H9 (cell line): Measurements from ENCODE around the gene PKNOX2. TPM values are rescaled to one million over a fixed set of nuclear protein-coding genes. Genes with fewer than 3 reads are reported as not detected.

Experiments
- DNase-seq: peaks from one replicate; pipeline ENCODE4 v3.0.0-alpha.2; 2017
- H2AFZ ChIP-seq: one replicate; pipeline ENCODE4 v1.6.1; 2013; ENCODE audit warnings: mild to moderate bottlenecking, low read length, control low read depth, moderate library complexity
- H2AK5ac ChIP-seq: 2 replicates; pipeline ENCODE4 v1.6.1; 2013; ENCODE audit warnings: low read length, control low read depth, mixed read lengths; ENCODE audit not compliant: insufficient read length
- H2BK120ac ChIP-seq: one replicate; pipeline ENCODE4 v1.6.1; 2013; ENCODE audit warnings: low read depth, mild to moderate bottlenecking, low read length, control low read depth, inconsistent platforms; ENCODE audit not compliant: poor library complexity, severe bottlenecking
- H2BK12ac ChIP-seq: 2 replicates; pipeline ENCODE4 v1.6.1; 2013; ENCODE audit warnings: low read length, control low read depth, mixed read lengths, low read depth; ENCODE audit not compliant: insufficient read length
- H2BK15ac ChIP-seq: 2 replicates; pipeline ENCODE4 v1.6.1; 2013; ENCODE audit warnings: low read depth, low read length, control low read depth
- H2BK20ac ChIP-seq: one replicate; pipeline ENCODE4 v1.6.1; 2013; ENCODE audit warnings: low read depth, mild to moderate bottlenecking, low read length, control low read depth, inconsistent platforms; ENCODE audit not compliant: poor library complexity, severe bottlenecking
- H2BK5ac ChIP-seq: 2 replicates; pipeline ENCODE4 v1.6.1; 2013; ENCODE audit warnings: low read length, control low read depth, mixed read lengths; ENCODE audit not compliant: insufficient read length
- H3K14ac ChIP-seq: 2 replicates; pipeline ENCODE4 v1.6.1; 2013; ENCODE audit warnings: low read length, control low read depth; ENCODE audit not compliant: insufficient read depth
- H3K18ac ChIP-seq: 2 replicates; pipeline ENCODE4 v1.6.1; 2013; ENCODE audit warnings: low read depth, mild to moderate bottlenecking, mixed read lengths, low read length, control low read depth; ENCODE audit not compliant: insufficient read length
- H3K23ac ChIP-seq: 2 replicates; pipeline ENCODE4 v1.6.1; 2013; ENCODE audit warnings: low read length, control low read depth, mixed read lengths, low read depth; ENCODE audit not compliant: insufficient read length
- H3K23me2 ChIP-seq: 2 replicates; pipeline ENCODE4 v1.6.1; 2013; ENCODE audit warnings: low read depth, mild to moderate bottlenecking, mixed read lengths, low read length, control low read depth; ENCODE audit not compliant: insufficient read length, poor library complexity, severe bottlenecking
- H3K27ac ChIP-seq: 2 replicates; pipeline ENCODE4 v1.5.1; 2013; ENCODE audit warnings: low read length, control low read depth, mixed read lengths, low read depth; ENCODE audit not compliant: insufficient read length
- H3K27me3 ChIP-seq: 2 replicates; pipeline ENCODE4 v1.6.1; 2013; ENCODE audit warnings: low read length, control low read depth, inconsistent platforms; ENCODE audit not compliant: insufficient read depth
- H3K4ac ChIP-seq: 2 replicates; pipeline ENCODE4 v1.6.1; 2013; ENCODE audit warnings: low read depth, mild to moderate bottlenecking, control low read depth, inconsistent platforms, low read length, moderate library complexity
- H3K4me1 ChIP-seq: 2 replicates; pipeline ENCODE4 v1.6.1; 2013; ENCODE audit warnings: low read length, control low read depth, inconsistent platforms; ENCODE audit not compliant: insufficient read depth
- H3K4me2 ChIP-seq: 2 replicates; pipeline ENCODE4 v1.6.1; 2013; ENCODE audit warnings: low read length, control low read depth, mixed read lengths; ENCODE audit not compliant: insufficient read length, insufficient read depth
- H3K56ac ChIP-seq: 2 replicates; pipeline ENCODE4 v1.6.1; 2013; ENCODE audit warnings: low read depth, mild to moderate bottlenecking, mixed read lengths, low read length, control low read depth; ENCODE audit not compliant: insufficient read length
- H3K79me1 ChIP-seq: 2 replicates; pipeline ENCODE4 v1.6.1; 2013; ENCODE audit warnings: low read depth, mild to moderate bottlenecking, moderate library complexity, low read length, control low read depth, inconsistent platforms; ENCODE audit not compliant: insufficient read depth, poor library complexity, severe bottlenecking
- H3K79me2 ChIP-seq: 2 replicates; pipeline ENCODE4 v1.6.1; 2013; ENCODE audit warnings: low read length, control low read depth, inconsistent platforms; ENCODE audit not compliant: insufficient read depth
- H3K9ac ChIP-seq: 2 replicates; pipeline ENCODE4 v1.6.1; 2013; ENCODE audit warnings: low read length, control low read depth, mixed read lengths; ENCODE audit not compliant: insufficient read length; ENCODE audit errors: extremely low read depth
- H3K9me3 ChIP-seq: one replicate; pipeline ENCODE4 v1.6.1; 2013; ENCODE audit warnings: low read depth, low read length, inconsistent platforms; ENCODE audit not compliant: control insufficient read depth
- H3T11ph ChIP-seq: one replicate; pipeline ENCODE4 v1.6.1; 2013; ENCODE audit warnings: mild to moderate bottlenecking, low read length, control low read depth, inconsistent platforms
- H4K20me1 ChIP-seq: one replicate; pipeline ENCODE4 v1.6.1; 2013; ENCODE audit not compliant: control insufficient read depth, insufficient read length, insufficient read depth
- H4K5ac ChIP-seq: 2 replicates; pipeline ENCODE4 v1.6.1; 2013; ENCODE audit warnings: low read depth, mild to moderate bottlenecking, mixed read lengths, low read length, control low read depth; ENCODE audit not compliant: insufficient read length
- H4K8ac ChIP-seq: replicated peaks from 2 replicates; pipeline ENCODE4 v1.6.1; 2013; ENCODE audit warnings: low read length, control low read depth, mixed read lengths, low read depth; ENCODE audit not compliant: insufficient read length
- H4K91ac ChIP-seq: 2 replicates; pipeline ENCODE4 v1.6.1; 2013; ENCODE audit warnings: low read depth, mild to moderate bottlenecking, moderate library complexity, mixed read lengths, low read length, control low read depth; ENCODE audit not compliant: insufficient read length
- H3K27ac Mint-ChIP-seq, 3 experiments: 2 replicates in 2 of 3; 3 replicates in 1 of 3; pipeline ENCODE4 v1.8.0; 2020 to 2021; ENCODE audit warnings: mixed read lengths in 3 of 3, mild to moderate bottlenecking in 1 of 3, moderate library complexity in 1 of 3
- H3K27me3 Mint-ChIP-seq: 2 replicates; pipeline ENCODE4 v1.8.0; 2021; ENCODE audit warnings: low read depth, mild to moderate bottlenecking, moderate library complexity, mixed read lengths
- H3K36me3 Mint-ChIP-seq, 3 experiments: 2 replicates in 2 of 3; 3 replicates in 1 of 3; pipeline ENCODE4 v1.8.0; 2020 to 2021; ENCODE audit warnings: low read depth in 3 of 3, mixed read lengths in 3 of 3; ENCODE audit not compliant: insufficient read depth in 1 of 3
- H3K4me1 Mint-ChIP-seq, 2 experiments: 2 replicates each; pipeline ENCODE4 v1.8.0; 2020; ENCODE audit warnings: mixed read lengths in 2 of 2
- H3K4me3 Mint-ChIP-seq, 2 experiments: 2 replicates in 1 of 2; 3 replicates in 1 of 2; pipeline ENCODE4 v1.8.0; 2020 to 2021; ENCODE audit warnings: mild to moderate bottlenecking in 2 of 2, mixed read lengths in 2 of 2, moderate library complexity in 1 of 2
- H3K9me3 Mint-ChIP-seq, 2 experiments: 2 replicates in 1 of 2; 3 replicates in 1 of 2; pipeline ENCODE4 v1.8.0; 2020; ENCODE audit warnings: mild to moderate bottlenecking in 2 of 2, mixed read lengths in 2 of 2, moderate library complexity in 1 of 2
- WGBS: extraction: QIAGEN DNeasy Blood & Tissue Kit; methylation state at CpG from one replicate; pipeline ENCODE4 v1.1.7; 2013; ENCODE audit warnings: missing lambda C conversion rate, low lambda C conversion rate, mixed read lengths; ENCODE audit not compliant: insufficient read length; ENCODE audit errors: extremely low coverage; 5-methylcytosine and 5-hydroxymethylcytosine counted together
- total RNA-seq: library from RNA; stranded (reverse); gene quantifications from 2 replicates; pipeline ENCODE4 v1.2.1, GENCODE V29; 2021
- TF ChIP-seq, protein P1 (sequence below): fragments of 200-600 bp; sonication (generic); conservative IDR thresholded peaks from 3 replicates; pipeline ENCODE4 v1.8.0; 2021; ENCODE audit warnings: antibody characterized with exemption, mild to moderate bottlenecking

Gene PKNOX2
- total RNA-seq, 1 experiment from 2014 or later: 1.3 TPM

DNA sequence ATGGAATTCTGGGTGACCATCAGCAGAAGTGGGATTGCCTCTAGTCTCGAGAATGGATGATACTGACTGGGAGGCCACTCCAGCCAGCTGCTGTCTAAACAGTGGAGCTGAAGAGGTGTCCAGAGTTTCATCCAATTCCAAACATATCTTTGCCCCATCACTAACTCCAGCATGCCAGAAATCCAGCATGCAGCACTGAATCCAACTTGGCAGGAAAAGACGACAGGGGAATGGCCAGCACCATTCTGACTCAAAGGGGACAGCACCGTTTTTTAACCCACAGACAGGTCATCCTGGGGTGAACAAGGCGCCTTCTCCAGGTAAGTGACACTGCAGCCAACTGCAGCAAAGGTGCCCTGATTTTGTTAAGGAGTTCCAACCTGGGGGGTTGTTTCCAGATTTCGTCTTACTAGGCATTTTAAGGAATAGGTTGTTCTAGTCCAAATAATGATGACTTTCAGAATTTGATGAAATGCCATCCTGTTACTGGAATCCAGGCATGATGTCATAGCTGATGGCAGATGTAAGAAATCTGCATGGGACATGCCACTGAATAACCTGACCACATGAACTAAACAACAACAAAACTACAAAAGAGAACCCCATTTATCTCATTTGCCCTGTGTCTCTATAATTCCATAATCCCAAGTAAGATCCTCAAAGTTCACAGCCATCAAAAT lies 299.2 kb downstream of the PKNOX2 start:
- H3K23me2 ChIP-seq: no peaks in the 10 kb centered on the region
- H4K8ac ChIP-seq: no peak overlapping the region
- TF ChIP-seq, protein P1, sequence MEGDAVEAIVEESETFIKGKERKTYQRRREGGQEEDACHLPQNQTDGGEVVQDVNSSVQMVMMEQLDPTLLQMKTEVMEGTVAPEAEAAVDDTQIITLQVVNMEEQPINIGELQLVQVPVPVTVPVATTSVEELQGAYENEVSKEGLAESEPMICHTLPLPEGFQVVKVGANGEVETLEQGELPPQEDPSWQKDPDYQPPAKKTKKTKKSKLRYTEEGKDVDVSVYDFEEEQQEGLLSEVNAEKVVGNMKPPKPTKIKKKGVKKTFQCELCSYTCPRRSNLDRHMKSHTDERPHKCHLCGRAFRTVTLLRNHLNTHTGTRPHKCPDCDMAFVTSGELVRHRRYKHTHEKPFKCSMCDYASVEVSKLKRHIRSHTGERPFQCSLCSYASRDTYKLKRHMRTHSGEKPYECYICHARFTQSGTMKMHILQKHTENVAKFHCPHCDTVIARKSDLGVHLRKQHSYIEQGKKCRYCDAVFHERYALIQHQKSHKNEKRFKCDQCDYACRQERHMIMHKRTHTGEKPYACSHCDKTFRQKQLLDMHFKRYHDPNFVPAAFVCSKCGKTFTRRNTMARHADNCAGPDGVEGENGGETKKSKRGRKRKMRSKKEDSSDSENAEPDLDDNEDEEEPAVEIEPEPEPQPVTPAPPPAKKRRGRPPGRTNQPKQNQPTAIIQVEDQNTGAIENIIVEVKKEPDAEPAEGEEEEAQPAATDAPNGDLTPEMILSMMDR: no peak
- H3K14ac ChIP-seq: no peak overlapping the region
- no peak overlapping the region for H2BK120ac ChIP-seq
- H3K4ac ChIP-seq: no peak overlapping the region
- WGBS: no CpG with 5 or more reads among the region's 5 CpGs
- Mint-ChIP-seq H3K4me3 (no peak overlapping the region), H3K27ac (no peak overlapping the region), H3K4me1 (peaks cover 16 to 18% of the 10 kb centered on the region in 2 experiments), H3K9me3 (no peaks in the 10 kb centered on the region), H3K36me3 (peaks cover 0 to 45% (median 30%) of the 10 kb centered on the region in 3 experiments; a peak in 5 of 7 replicates), H3K27me3 (no peaks in the 10 kb centered on the region)
- no peak overlapping the region for H2AK5ac ChIP-seq
- H3K79me1 ChIP-seq: no peaks in the 10 kb centered on the region
- H3K4me1 ChIP-seq: peaks cover 2% of the 10 kb centered on the region; the same call in 1 of the 2 replicates
- no peak overlapping the region for H2AFZ ChIP-seq
- no peak overlapping the region for H4K5ac ChIP-seq
- H4K20me1 ChIP-seq: no peaks in the 10 kb centered on the region
- H2BK20ac ChIP-seq: no peak overlapping the region
- H3K27ac ChIP-seq: no peak overlapping the region
- H2BK15ac ChIP-seq: no peak overlapping the region
- no peaks in the 10 kb centered on the region for H3K27me3 ChIP-seq
- no peak overlapping the region for H3K56ac ChIP-seq
- no peak overlapping the region for H4K91ac ChIP-seq
- DNase-seq: no peak
- H3K9me3 ChIP-seq: no peaks in the 10 kb centered on the region
- H3T11ph ChIP-seq: no peak overlapping the region
- no peak overlapping the region for H3K4me2 ChIP-seq
- H2BK12ac ChIP-seq: no peak overlapping the region
- H3K79me2 ChIP-seq: no peaks in the 10 kb centered on the region
- no peak overlapping the region for H3K9ac ChIP-seq
- H2BK5ac ChIP-seq: no peak overlapping the region
- no peak overlapping the region for H3K18ac ChIP-seq
- no peak overlapping the region for H3K23ac ChIP-seq
